ENCODE results near the gene SLC47A2. TPM values are rescaled to one million over a fixed set of nuclear protein-coding genes. Genes with fewer than 3 reads are reported as not detected.

SLC47A2 gene
- total RNA-seq, 1 donor from 2014 or later: not detected

- Mint-ChIP-seq H3K9me3 (ENCODE audit: unreplicated experiment) (no peaks in the 10 kb centered on the region), H3K27ac (ENCODE audit: unreplicated experiment) (no peak overlapping the region), H3K36me3 (ENCODE audit: low read depth, unreplicated experiment) (no peaks in the 10 kb centered on the region), H3K4me3 (ENCODE audit: unreplicated experiment) (no peak overlapping the region), H3K4me1 (ENCODE audit: unreplicated experiment) (no peaks in the 10 kb centered on the region), H3K27me3 (ENCODE audit: unreplicated experiment) (peaks cover 6% of the 10 kb centered on the region)
- DNase-seq (ENCODE audit: low spot score): no peak
- TF ChIP-seq CTCF (IDR thresholded peaks at IDR 0.05; ENCODE audit: unreplicated experiment): no peak
These were observed 19.7 kb upstream of the SLC47A2 start for GRCh38 chr17:19736071-19736470.

GRCh38 chr17:19733953-19734526 is 17.7 kb upstream of the SLC47A2 start:
- DNase-seq (ENCODE audit: low spot score): no peak
- Mint-ChIP-seq H3K4me3 (ENCODE audit: unreplicated experiment) (no peak overlapping the region), H3K9me3 (ENCODE audit: unreplicated experiment) (no peaks in the 10 kb centered on the region), H3K36me3 (ENCODE audit: low read depth, unreplicated experiment) (no peaks in the 10 kb centered on the region), H3K27ac (ENCODE audit: unreplicated experiment) (no peak overlapping the region), H3K4me1 (ENCODE audit: unreplicated experiment) (no peaks in the 10 kb centered on the region), H3K27me3 (ENCODE audit: unreplicated experiment) (peaks cover 6% of the 10 kb centered on the region)
- TF ChIP-seq CTCF (IDR thresholded peaks at IDR 0.05; ENCODE audit: unreplicated experiment): no peak

DNA sequence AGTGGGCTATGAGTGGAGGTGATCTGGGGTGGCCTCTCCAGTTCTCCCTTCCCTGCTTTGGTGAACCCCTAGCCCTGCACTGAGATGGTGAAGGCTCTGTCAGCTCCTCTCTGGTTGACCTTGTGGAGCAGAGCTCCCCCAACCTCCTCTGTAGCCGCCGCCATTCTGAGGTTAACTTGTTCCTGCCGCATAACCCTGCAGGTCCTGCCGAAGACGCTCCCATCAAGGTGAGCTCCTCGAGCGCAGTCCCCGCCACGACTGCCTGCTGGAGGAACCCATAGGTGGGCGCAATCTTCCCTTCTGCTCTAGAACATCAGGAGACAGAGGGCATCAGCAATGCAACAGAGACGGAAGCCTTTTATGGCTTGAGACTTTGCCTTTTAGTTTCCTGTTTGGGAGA is 15.2 kb upstream of the SLC47A2 start:
- Mint-ChIP-seq H3K9me3 (ENCODE audit: unreplicated experiment) (no peaks in the 10 kb centered on the region), H3K36me3 (ENCODE audit: low read depth, unreplicated experiment) (no peaks in the 10 kb centered on the region), H3K4me1 (ENCODE audit: unreplicated experiment) (no peaks in the 10 kb centered on the region), H3K27me3 (ENCODE audit: unreplicated experiment) (peaks cover 4% of the 10 kb centered on the region), H3K4me3 (ENCODE audit: unreplicated experiment) (no peak overlapping the region), H3K27ac (ENCODE audit: unreplicated experiment) (no peak overlapping the region)
- DNase-seq (ENCODE audit: low spot score): no peak
- no peak for TF ChIP-seq CTCF (IDR thresholded peaks at IDR 0.05; ENCODE audit: unreplicated experiment)

GRCh38 chr17:19730843-19731242 is 14.5 kb upstream of the SLC47A2 start:
- Mint-ChIP-seq H3K27ac (ENCODE audit: unreplicated experiment) (no peak overlapping the region), H3K4me1 (ENCODE audit: unreplicated experiment) (no peaks in the 10 kb centered on the region), H3K36me3 (ENCODE audit: low read depth, unreplicated experiment) (no peaks in the 10 kb centered on the region), H3K4me3 (ENCODE audit: unreplicated experiment) (no peak overlapping the region), H3K9me3 (ENCODE audit: unreplicated experiment) (no peaks in the 10 kb centered on the region), H3K27me3 (ENCODE audit: unreplicated experiment) (peaks cover 4% of the 10 kb centered on the region)
- TF ChIP-seq CTCF (IDR thresholded peaks at IDR 0.05; ENCODE audit: unreplicated experiment): no peak
- DNase-seq (ENCODE audit: low spot score): no peak

DNA sequence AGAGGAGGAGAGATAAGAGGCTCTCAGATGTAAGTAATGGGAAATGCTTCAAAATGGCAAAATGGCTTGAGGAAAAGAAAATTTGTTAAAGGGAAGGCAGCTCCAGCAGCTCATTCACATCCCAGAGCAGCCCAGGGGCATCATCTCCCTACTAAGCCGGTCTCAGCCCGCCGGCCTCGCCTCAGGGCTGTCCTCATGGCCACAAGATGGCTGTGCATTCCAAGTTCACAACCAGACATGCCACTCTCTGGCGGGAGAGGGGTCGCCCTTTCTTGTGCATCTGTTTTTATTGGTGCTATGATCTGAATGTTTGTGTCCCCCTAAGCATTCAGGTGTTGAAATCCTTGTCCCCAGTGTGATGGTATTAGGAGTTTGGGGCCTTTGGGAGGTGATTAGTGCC is 13.5 kb upstream of the SLC47A2 start:
- Mint-ChIP-seq H3K36me3 (ENCODE audit: low read depth, unreplicated experiment) (no peaks in the 10 kb centered on the region), H3K4me1 (ENCODE audit: unreplicated experiment) (no peaks in the 10 kb centered on the region), H3K4me3 (ENCODE audit: unreplicated experiment) (no peak overlapping the region), H3K27me3 (ENCODE audit: unreplicated experiment) (peaks cover 3% of the 10 kb centered on the region), H3K9me3 (ENCODE audit: unreplicated experiment) (no peaks in the 10 kb centered on the region), H3K27ac (ENCODE audit: unreplicated experiment) (no peak overlapping the region)
- DNase-seq (ENCODE audit: low spot score): no peak
- TF ChIP-seq CTCF (IDR thresholded peaks at IDR 0.05; ENCODE audit: unreplicated experiment): no peak

Measured in endothelial cell (in vitro differentiated cells).